HCT116 (cell line): ENCODE data around the gene SND1.

ENCODE experiments used
- CTCF ChIP-seq, 3 experiments: fragments of 200-600 bp in 1 of 3; sonication (generic) in 1 of 3; IDR thresholded peaks in 2 of 3; conservative IDR thresholded peaks in 1 of 3; 2 replicates each; pipeline ENCODE4 v1.5.1; 2012 to 2017; ENCODE audit warnings: low read depth in 2 of 3, low read length in 2 of 3, antibody characterized with exemption in 1 of 3, borderline replicate concordance in 1 of 3, control low read depth in 1 of 3, mild to moderate bottlenecking in 1 of 3, mixed read lengths in 1 of 3, mixed run types in 1 of 3, moderate library complexity in 1 of 3; ENCODE audit not compliant: insufficient read depth in 1 of 3
- EZH2 ChIP-seq: fragments of 200-600 bp; sonication (generic); IDR thresholded peaks from 2 replicates; pipeline ENCODE4 v1.6.1; 2017; ENCODE audit warnings: antibody characterized with exemption, mixed run types
- EZH2phosphoT487 ChIP-seq: fragments of 200-600 bp; IDR thresholded peaks from 2 replicates; pipeline ENCODE4 v1.6.1; 2018; ENCODE audit warnings: antibody characterized with exemption, borderline replicate concordance
- POLR2A ChIP-seq: IDR thresholded peaks from 2 replicates; pipeline ENCODE4 v1.7.0; 2011; ENCODE audit warnings: borderline replicate concordance; ENCODE audit not compliant: insufficient read depth, insufficient read length; ENCODE audit errors: extremely low read depth
- POLR2AphosphoS5 ChIP-seq: IDR thresholded peaks from 2 replicates; pipeline ENCODE4 v1.6.1; 2011; ENCODE audit warnings: mild to moderate bottlenecking, low read depth, low read length, moderate library complexity
- RAD21 ChIP-seq: IDR thresholded peaks from 2 replicates; pipeline ENCODE4 v1.6.1; 2012; ENCODE audit warnings: low read depth, mild to moderate bottlenecking
- SIN3A ChIP-seq: IDR thresholded peaks from 2 replicates; pipeline ENCODE4 v1.6.1; 2012; ENCODE audit warnings: low read depth
- TCF7L2 ChIP-seq: IDR thresholded peaks from 2 replicates; pipeline ENCODE4 v1.7.0; 2011; ENCODE audit warnings: borderline replicate concordance, inconsistent platforms; ENCODE audit not compliant: insufficient read depth, insufficient read length; ENCODE audit errors: extremely low read depth
- YY1 ChIP-seq: IDR thresholded peaks from 2 replicates; pipeline ENCODE4 v1.6.1; 2011; ENCODE audit warnings: low read length, low read depth, moderate library complexity, mild to moderate bottlenecking; ENCODE audit not compliant: insufficient replicate concordance; ENCODE audit errors: extremely low read depth
- ZBTB33 ChIP-seq: IDR thresholded peaks from 2 replicates; pipeline ENCODE4 v1.6.1; 2011; ENCODE audit warnings: mild to moderate bottlenecking, low read length, moderate library complexity; ENCODE audit not compliant: insufficient replicate concordance; ENCODE audit errors: extremely low read depth

DNA sequence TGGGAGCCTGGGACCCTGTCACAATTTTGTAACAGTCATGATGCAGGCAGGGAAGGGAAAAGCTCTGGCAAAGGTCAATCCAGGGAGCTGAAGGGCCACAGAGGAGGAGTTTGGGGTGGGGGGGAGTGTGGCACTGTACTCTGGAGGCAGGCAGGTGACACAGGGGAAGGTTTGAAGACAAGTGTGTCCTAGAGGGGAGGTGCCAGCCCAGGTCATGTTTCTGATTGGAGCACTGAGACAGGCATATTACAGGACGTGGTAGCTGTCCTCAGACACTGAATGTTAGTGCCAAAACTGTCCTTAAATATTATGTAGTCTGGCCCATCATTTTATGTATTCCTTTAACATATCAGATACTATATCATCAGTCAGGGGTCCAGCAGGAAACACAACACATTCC lies 454.8 kb downstream of the SND1 start:
- no peak for TF ChIP-seq ZBTB33
- TF ChIP-seq EZH2, result no peak
- no peak for TF ChIP-seq EZH2phosphoT487
- no peak for TF ChIP-seq TCF7L2
- no peak for TF ChIP-seq CTCF (IDR thresholded peaks at IDR 0.05 in 2 of 3, conservative IDR thresholded peaks at IDR 0.05 in 1 of 3; ENCODE audit: borderline replicate concordance in 1 of 3, insufficient read depth in 1 of 3, low read depth in 2 of 3, low read length in 2 of 3)
- no peak for TF ChIP-seq POLR2AphosphoS5
- TF ChIP-seq POLR2A, result no peak
- no peak for TF ChIP-seq SIN3A
- no peak for TF ChIP-seq YY1
- no peak for TF ChIP-seq RAD21
